ENCODE data around the gene HJV. TPM values are rescaled to one million over a fixed set of nuclear protein-coding genes. Genes with fewer than 3 reads are reported as not detected.

The HJV gene
- total and polyA plus RNA-seq, 2 of the 4 experiments (the other 2 are of a cell fraction), result not detected

- in situ Hi-C loops (cut with MboI; ENCODE audit: low sequenced_read_pairs), result loop anchor here (5.0 kb wide), 1 partner anchor 80 kb away; the partner anchor contains the start of gene PEX11B
- no peak overlapping the region for H3K14ac ChIP-seq (replicated peaks; ENCODE audit: low read depth, low read length)
- no peaks in the 10 kb centered on the region for H3K27me3 ChIP-seq (ENCODE audit: control insufficient read depth, insufficient read depth, low read length)
- intact Hi-C loops (cut with micrococcal nuclease), result loop anchor here (2.0 to 5.0 kb wide), 4 partner anchors 33 to 80 kb away; partner anchors contain the start of genes ANKRD34A, PEX11B, POLR3GL and RBM8A
- TF ChIP-seq POLR2A (IDR thresholded peaks at IDR 0.05; ENCODE audit: low read depth, low read length), result no peak
- TF ChIP-seq RCOR1 (IDR thresholded peaks at IDR 0.05; ENCODE audit: insufficient replicate concordance, low read length), result no peak
- TF ChIP-seq CEBPB (IDR thresholded peaks at IDR 0.05; ENCODE audit: low read depth, low read length), result no peak
- no peak for TF ChIP-seq RAD21 (IDR thresholded peaks at IDR 0.05; ENCODE audit: low read length)
- no peak for TF ChIP-seq ELK1 (IDR thresholded peaks at IDR 0.05; ENCODE audit: borderline replicate concordance, low read depth, low read length)
- TF ChIP-seq NFE2L2 (IDR thresholded peaks at IDR 0.05; ENCODE audit: low read depth, low read length), result no peak
- no peak overlapping the region; the same call in 1 of the 2 replicates for H3K4me2 ChIP-seq (ENCODE audit: low read depth, low read length)
- H2AK9ac ChIP-seq (replicated peaks; ENCODE audit: low read depth, low read length, poor library complexity), result no peak overlapping the region
- H3K4ac ChIP-seq (ENCODE audit: low read depth, low read length), result no peak overlapping the region
- H3K9ac ChIP-seq (ENCODE audit: low read depth, low read length), result no peak overlapping the region
- H4K5ac ChIP-seq (ENCODE audit: low read depth, low read length), result no peak overlapping the region
- H3K9me3 ChIP-seq (ENCODE audit: control insufficient read depth, insufficient read depth, low read length), result no peaks in the 10 kb centered on the region
- peaks cover 13% of the 10 kb centered on the region for H3K36me3 ChIP-seq (ENCODE audit: control insufficient read depth, insufficient read depth, low read length)
- dilution Hi-C loops (cut with HindIII; ENCODE audit: low sequenced_read_pairs, unreplicated experiment), result no loop called here
- H2AFZ ChIP-seq (replicated peaks; ENCODE audit: low read length, poor library complexity), result no peak overlapping the region
- no peak overlapping the region for H2BK120ac ChIP-seq (ENCODE audit: low read depth, low read length)
- no peak overlapping the region for H3K18ac ChIP-seq (ENCODE audit: low read depth, low read length)
- no peak overlapping the region for H3K23ac ChIP-seq (ENCODE audit: low read depth, low read length)
- BruUV-seq (replicated peaks), result no TSS peak
- no peak for ATAC-seq (ENCODE audit: low read depth)
- H3K79me1 ChIP-seq (ENCODE audit: low read depth in 1 of 2, low read length in 2 of 2), result peaks cover 18 to 35% of the 10 kb centered on the region in 2 experiments; a peak in 3 of 4 replicates
- peak overlapping the region; percentile 83; the same call in 1 of the 3 replicates for H2BK15ac ChIP-seq (ENCODE audit: low read depth, low read length)
- H3K9me1 ChIP-seq (ENCODE audit: insufficient read depth, low read length), result peaks cover 9% of the 10 kb centered on the region
- peaks cover 10% of the 10 kb centered on the region for H3K4me1 ChIP-seq (ENCODE audit: control insufficient read depth, insufficient read depth, low read length)
- ChIA-PET CTCF (interaction anchor here (0.7 kb wide), 1 partner anchor 10 kb away, joined by 5 read pairs; no protein-coding TSS in a partner anchor), POLR2A (ENCODE audit: unreplicated experiment) (interaction anchor here (0.5 kb wide), 1 partner anchor 12 kb away, joined by 7 read pairs; no protein-coding TSS in a partner anchor)
- no peak overlapping the region for H2BK5ac ChIP-seq (ENCODE audit: low read depth, low read length, poor library complexity, severe bottlenecking)
- peaks cover 12% of the 10 kb centered on the region; the same call in 1 of the 2 replicates for H4K20me1 ChIP-seq (ENCODE audit: insufficient read depth, low read length)
- DNase-seq, result no peak
- no peak overlapping the region for H3K56ac ChIP-seq (ENCODE audit: extremely low read depth, insufficient read depth, low read length)
- H3K27ac ChIP-seq (ENCODE audit: insufficient read depth, low read length), result no peak overlapping the region
- no peak overlapping the region for H4K91ac ChIP-seq (ENCODE audit: insufficient read depth, low read depth, low read length)
- no peak overlapping the region; a peak in 2 of 4 replicates for H4K8ac ChIP-seq (ENCODE audit: low read depth in 2 of 2, low read length in 2 of 2)
- H3K4me3 ChIP-seq (ENCODE audit: insufficient read depth, low read depth, low read length), result no peak overlapping the region
- no peak overlapping the region for H2AK5ac ChIP-seq (ENCODE audit: low read depth, low read length)
- H2BK20ac ChIP-seq (ENCODE audit: low read depth, low read length), result no peak overlapping the region
- no CpG with 5 or more reads among the region's 3 CpGs for WGBS, 2 experiments (ENCODE audit: extremely low coverage in 2 of 2, insufficient read length in 1 of 2)
Measured at GRCh38 chr1:145997718-145998023, 23.9 kb downstream of the HJV start.

All from IMR-90 (cell line).